Activated CD4-positive, alpha-beta T cell treated with anti-CD3 and anti-CD28 coated beads, Interleukin-10, Interleukin-2, amounts not matched to agents 100 ng/mL and 50 ng/mL, durations not matched to agents 16 hours and 8 hours (primary cell): ENCODE results near the gene HAAO.

Source experiments
- DNase-seq: peaks from one replicate; pipeline ENCODE4 v3.0.0-alpha.2; 2020

Gene HAAO

DNA sequence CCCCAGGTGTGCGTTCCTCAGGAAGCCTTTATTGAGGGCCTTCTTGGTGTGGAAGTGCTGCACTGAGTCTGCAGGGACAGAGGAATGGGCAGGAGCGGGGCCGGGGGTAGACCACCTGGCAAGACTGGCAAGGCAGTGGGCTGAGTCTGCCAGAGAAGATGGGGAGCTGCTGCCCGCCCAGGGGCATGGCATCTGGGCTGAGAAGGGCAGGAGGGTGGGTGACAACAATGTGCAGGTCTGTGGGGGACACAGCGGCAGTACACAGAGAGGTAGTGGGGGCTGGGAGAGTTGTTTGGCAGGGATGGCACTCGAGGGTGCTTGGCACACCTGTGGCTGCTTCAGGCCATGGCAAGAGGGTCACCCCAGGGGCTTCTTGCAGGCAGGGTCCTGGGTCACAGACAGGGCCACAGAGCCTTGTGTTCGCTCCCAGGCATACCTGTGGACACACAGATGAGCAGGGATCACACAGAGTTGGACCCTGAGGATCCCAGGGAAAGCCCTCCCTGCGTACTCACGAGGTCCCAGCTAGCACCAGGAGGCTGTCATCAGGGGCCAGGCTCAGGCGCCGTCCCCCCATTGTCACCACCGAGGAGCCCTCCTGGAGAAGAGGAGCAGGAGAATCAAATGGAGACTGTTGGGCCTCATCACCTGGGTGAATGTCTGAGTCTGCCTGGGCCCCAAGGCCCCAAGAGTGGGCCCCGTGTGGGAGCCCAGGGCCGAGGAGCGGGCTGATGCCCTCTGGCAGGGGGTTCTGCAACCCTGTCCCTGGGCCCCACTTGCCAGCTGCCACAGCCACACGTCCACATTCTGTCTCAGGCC is 25.1 kb downstream of the HAAO start:
- no peak for DNase-seq

DNA sequence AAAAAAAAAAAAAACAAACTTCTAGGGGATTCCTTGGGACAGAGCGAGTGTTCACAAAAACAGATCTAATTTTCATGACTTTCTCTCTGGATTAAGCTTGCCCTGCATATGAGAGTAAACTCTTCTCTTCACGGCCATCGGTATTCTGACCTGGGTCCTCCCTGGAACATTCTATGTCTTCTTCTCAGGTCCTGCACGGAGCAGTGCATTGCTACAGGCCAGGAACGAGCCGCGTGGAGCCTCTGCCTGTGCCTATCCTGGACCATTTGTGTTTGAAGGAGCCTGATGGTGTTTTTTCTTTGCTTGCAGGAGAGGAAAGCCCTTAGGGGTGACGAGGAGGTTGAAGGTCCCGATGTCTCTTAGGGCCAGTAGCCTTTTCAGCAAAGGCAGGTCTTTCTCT is 26.7 kb downstream of the HAAO start:
- no peak for DNase-seq

DNA sequence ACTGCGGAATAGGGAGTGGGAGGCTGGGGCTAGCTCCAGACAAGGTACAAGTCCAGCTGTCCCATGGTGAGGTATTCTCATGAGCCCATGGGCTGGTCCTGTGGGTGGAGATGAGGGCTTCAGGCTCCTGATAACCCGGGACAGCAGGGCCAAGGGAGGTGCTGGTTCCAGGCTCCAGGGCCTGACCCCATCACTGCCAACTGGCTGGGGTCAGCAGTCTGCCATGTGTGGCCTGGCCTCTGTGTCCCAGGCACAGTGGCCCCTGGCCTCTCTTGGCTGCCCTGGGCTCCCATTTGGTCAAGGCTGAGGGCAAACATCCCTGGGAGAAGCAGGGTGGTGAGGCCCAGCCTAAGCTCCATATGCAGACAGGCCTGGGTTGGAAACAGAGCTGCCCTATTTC is 27.5 kb downstream of the HAAO start:
- no peak for DNase-seq

DNA sequence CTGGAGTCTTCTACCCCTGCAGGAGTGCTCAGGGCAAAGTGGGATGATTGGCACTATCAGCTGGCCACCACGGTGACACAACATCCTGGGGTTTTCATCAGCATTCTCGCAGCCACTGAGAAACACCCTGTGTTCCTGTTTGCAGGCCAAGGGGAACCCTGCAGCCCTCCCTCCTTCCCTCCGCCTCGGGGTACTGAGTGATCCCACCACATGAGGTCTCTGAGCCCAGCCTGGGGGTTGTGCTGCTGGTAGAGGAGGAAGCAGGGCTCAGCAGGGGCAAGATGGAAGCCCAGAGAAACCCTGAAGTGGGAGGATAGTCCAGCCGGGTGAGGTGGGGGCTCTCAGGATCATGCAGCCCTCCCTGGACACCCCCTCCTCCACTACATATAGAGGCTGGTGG is 28.3 kb downstream of the HAAO start, which contains the start of gene OXER1:
Gene OXER1 (minus strand): TSS at position 40 of the 400 bp plus-strand sequence. CDS start 73 bp downstream, outside the sequence.
- DNase-seq: no peak

DNA sequence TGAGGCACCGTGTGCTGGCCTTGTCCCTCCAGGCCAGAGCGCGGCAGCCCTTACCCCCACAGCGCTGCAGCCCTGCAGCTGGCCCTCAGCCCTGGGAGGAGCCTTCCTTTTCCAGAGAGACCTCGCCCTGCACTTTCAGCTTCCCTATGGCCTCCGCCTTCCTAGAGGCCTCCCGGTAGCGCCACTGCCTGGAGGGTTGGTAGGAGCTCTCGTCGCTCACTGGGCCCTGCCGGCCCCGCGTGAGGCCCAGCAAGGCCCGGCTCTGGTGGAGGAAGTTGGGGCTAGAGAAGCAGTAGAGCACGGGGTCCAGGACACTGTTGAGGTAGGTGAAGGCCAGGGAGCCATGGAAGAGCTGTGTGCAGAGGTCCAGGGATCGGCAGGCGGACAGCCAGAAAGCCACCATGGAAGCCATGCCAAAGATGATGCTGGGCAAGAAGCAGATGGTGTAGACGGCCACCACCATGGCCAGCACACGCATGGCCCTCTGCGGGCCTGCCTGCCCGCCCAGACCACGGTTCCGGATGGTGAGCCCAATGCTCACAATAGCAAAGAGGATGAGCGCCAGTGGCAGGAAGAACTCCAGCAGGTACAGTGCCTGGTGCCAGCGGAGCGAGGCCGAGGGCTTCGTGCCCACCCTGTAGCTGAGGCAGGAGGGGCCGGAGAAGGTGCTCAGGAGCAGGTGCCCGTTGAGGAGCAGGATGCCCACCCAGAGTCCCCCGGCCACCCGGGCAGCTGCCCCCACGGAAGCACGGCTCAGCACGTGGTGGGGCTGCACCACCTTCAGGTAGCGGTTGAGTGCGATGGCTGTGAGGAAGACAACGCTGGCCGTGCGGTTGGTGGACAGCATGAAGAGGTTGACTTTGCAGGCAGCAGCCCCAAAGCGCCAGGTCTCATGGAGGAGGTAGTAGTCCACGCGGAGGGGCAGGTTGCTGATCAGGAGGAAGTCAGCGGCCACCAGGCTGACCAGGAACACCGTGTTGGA is 29.3 kb downstream of the HAAO start:
- no peak for DNase-seq

DNA sequence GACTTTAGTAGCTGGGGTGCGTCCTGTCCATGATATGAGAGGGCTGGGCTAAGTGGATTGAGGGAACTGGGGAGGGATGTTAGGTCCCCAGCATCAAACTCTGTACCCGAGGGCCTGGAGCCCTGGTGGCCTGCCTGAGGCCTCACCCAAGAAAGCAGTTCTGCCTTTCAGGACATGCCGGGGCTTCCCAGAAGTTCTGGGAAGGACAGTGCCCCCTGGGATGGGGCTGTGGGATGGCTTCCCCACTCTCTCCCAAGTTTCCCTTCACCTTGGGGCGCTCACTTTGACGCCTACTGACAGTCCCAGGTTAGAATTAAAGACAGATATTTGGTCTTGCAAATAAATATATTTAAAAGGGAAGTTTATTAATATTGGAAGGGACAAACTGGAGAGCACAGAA is 30.2 kb downstream of the HAAO start:
- no peak for DNase-seq

DNA sequence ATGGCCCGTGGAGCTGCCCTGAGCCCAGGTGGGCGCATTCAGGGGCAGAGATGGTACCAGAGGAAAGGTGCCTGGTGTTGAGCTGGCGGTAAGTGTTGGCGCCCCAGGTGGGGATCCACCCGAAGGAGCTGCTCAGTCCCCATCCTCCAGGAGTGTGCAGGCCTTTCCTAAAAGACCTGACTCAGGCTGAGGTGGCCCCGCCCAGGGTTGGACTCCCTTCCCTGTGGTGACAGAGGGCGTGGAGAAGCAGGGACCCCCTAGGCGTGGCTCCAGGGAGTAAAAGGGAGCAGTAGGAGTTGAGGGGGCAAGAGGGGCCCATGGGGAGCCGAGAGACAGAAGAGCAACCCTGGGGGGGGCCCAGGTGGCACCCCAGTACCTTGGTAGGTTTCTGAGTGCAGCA is 30.8 kb downstream of the HAAO start:
- DNase-seq: no peak

DNA sequence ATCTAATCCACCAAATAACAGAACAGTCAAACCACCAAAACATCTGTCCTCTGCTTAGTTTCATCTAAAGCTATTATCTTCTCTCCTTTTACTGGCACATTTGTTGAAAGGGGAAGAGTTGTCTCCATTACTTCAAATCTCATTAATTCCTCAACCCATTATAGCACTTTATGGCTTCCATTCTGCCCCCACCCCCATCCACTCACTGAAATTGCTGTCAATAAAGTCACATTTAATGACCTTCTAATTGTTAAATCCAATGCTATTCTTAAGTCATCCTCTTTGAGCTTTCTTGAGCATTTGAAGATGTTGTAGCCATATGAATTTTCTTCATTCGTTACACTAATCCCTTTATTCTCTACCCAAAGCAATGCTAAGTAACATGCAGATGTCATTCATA is 33.6 kb downstream of the HAAO start:
- DNase-seq: no peak

DNA sequence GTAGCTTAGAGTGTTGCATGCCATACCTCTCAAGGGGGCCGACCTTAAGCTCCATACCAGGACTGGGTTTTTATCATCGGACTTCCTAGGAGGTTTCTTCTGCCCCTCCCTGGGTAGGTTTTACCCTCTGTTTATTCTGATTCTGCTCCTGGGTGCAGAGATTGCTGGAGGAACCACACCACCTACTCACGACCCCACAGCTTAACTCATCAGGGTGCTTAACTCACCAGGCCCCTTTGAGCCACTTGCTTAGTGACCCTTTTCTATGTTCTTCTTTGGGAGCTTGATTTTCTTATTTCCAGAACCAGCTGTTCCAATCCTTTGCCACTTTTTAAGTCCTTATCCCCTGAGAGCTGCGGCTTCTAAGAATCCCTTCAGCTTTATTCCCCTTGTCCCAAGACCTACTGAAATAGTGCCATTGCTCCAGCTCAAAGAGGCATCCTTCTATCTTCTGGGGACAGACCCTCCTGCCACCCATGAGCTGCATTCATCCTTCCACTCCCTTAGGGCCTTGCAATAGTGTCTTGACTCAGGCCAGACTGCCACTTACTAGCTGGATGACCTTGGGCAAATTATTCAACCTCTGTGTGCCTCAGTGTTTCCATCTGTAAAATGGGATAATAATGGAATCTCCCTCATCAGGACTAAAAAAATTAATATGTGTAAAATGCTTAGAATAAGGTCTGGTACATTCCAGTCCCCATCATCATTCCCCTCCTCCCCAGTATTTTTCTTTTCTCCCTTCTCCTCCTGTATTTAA is 34.2 kb downstream of the HAAO start:
- DNase-seq: no peak

DNA sequence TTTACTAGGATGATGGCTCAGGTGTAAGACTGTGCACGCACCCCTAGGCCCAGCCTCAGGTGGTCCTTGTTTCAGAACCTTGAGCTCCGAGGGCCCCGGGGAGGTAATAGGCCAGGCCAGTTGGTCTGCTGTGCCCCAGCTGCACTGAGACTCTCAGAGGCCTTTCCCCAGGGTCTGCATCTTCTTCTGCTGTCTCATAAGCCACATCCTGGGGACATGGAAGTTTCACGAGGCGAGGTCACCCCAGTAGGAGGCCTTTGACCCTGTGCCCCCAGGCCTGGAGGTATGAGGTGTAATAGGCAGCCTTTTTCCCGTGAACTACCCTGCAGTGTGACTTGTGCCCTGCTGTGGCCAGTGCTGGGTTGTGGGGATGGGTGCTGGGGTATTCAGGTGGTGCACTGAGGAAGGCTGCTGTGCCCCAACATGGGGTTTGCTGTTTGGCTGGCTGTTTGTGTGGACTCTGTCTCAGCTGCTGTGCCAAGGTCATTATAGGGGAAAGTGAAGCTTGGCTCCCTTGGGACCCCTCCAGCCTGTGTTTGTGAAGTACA is 35.3 kb downstream of the HAAO start:
- DNase-seq: no peak

DNA sequence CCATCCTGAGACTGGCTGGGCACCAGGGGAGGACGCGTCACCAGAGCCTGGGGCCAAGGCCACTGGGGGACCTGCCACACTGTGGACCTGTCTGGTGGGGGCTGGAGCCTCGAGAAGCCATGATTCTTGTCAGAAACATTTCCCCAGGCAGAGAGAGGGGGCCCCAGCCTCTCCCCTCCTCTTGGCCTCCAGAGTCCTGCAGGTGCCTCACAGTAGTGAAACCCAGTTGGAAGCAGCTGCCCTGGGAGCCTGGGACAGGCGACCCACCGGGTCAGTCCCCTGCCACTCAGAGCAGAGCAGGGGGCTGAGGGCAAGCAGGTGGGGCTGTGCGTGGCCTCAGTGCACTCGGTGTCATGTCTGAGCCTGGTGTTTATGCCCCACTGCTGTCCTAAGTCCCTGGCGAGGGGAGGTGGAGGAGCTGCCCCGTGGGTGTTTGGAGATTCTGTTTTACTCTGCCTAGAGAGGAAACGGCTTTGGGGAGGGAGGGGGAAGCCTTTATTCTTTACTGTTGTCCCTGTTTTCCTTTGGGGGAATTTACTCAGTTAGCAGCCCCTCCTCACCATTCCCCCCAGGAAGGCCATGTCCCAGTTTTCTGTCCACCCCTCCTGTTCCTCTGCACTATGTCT is 36.1 kb downstream of the HAAO start:
- no peak for DNase-seq

DNA sequence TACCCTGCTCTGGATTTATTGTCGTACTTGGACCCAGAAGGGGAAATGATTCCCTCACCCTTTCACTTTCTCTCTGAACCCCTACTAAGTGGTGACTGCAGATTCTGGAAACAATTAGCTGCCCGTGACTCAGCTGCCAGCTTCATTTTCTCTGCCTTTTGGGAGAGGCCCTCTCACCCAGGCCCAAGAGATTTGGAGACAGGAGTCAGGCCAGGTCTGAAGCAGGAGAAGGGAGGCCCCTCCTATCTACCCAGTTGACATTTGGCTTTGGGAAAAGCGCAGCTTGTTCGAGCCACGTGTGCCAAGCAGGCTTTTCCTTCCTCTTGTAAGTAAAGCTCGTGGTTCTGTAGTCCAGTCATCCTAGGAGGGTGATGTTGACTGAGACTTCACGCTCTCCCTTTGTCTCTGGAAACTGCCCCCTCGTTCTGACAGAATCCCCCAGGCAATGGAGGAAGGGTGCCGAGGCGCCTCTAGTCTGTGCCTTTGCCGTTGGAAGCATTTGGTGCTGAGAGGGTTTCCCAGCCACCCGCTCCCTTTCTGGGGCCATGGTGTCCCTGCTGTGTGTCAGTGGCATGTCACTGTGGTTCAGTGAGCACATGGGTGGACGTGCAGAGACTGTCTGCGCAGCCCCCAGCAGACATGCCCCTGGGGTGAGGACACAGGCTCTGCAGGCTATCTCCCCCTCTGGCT is 37.0 kb downstream of the HAAO start:
- no peak for DNase-seq

DNA sequence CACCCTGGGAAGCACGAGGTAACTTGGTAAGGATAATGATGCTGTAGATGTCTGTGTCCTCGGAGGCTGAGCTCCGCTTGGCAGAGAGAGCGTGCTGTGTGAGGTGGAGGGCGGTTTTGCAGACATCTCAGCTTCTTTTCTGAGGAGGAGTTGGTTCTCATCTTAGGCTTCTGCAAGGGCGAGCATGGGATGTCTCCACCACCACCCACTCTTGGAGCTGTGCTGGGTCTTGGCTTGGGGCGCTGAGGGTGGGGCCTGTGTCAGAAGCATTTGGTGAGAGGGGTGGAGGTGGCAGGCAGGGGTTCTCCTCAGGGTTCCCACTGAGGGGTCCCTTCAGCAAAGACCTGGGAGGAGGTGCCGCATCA is 37.6 kb downstream of the HAAO start:
- DNase-seq: no peak

DNA sequence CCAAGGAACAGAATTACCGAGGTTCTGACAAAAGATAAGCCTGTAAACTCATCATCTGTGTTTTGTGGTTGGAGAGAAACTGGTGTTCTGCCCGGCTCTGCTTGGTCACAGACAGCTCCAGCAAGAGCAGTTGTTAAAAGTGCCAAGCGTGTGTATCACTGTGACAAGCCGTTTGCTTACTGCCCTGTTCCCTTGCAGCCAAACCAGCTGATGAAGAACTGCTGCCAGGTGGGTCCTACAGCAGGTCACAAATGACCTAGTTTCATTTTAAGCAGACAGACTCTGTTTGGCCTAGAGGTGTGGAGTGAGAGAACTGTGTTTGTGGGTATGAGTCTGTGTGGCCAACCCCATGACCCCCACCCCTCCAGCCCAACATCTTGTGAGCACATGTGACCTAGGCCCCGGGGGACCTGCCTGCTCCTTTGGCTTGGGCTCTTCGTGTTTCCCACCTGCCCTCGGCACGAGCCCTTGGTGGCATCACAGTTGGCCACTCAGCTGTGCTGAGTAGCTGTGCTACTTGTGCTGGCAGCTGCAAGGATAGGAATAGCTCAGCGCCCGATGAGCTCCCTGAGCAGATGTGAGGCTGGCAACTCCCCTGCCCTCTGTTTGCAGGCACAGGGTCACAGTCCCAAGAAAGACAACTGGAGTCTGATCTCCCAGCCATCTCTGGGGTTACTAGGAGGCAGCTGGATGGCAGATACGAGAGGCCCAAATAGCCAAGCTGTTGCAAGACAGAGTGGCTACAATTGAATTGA is 38.2 kb downstream of the HAAO start:
- no peak for DNase-seq

DNA sequence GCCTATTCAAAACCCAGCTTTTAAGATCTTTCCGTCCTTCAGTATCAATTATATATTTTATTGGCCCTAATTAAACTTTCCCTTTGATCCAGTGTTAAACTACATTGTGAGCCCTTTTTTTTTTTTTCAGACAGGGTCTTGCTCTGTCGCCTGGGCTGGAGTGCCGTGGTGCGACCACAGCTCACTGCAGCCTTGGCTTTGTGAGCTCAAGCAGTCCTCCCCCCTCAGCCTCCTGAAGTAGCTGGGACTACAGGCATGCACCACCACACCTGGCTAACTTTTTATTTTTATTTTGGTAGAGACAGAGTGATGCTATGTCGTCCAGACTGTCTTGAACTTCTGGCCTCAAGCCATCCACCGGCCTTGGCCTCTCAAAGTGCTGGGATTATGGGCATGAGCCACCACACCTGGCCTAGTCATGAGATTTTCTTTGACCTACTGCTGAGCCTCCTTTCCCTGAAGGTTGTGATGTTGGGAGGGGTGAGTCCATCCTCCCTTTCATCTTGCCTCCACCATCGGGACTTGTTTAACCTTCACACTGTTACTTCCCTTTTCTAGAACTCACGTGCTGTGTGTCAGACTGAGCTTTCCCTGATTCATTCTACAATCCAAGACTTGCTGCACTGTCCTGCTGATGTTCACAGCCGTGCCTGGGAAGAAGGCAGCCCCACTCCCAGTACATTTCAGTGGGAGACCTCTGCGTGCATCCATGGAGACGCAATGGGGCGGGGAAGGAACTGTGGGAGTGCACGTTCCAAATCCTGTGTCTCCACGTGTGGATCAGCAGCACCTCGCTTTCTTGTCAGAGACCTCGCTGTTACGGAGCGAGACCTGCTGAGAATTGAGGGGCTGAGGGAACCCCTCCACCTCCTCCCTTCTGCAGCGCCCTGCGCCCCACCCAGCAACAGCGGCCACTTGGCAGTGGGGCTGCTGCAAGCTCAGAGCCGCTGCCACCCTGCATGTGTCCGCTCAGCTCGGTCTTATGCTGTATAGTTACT is 39.3 kb downstream of the HAAO start:
- no peak for DNase-seq

DNA sequence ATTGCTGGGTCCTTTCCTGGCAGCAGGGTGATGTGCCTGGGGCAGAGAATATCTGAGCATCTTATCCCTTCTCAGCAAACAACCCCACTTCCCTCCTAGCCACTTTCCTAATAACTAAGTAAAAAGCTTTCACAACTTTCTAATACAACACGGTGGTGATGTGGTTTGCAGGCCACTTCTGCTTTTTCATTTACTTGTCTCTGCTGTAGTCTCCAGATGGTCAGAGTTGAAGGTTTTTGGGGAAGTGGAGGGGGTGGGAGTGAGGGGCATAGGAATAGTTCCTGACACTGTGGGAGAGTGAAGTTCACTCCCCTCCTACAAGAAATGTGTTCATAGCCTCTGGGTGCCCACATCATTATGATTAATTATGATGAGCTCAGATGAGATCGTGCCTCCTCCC is 40.1 kb downstream of the HAAO start:
- DNase-seq: no peak

DNA sequence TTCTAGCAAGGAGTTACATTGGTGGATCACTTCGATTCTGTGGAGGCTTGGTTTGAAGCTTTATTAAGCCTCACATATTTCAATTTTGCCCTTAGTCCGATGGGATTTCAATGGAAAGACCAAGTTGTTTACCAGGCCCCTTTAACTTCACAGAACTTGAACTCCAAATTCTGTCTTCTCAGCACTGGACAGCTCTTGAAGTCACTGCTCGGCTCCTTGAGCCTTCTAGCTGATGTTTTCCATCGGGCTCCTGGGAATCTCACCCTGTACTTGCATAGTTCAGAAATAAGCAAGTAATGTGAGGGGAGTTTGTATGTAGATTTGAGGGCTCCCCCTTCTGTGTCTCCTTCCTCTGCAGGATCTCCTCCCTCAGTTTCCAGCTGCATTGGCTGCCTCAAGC is 43.5 kb downstream of the HAAO start:
- DNase-seq: no peak

DNA sequence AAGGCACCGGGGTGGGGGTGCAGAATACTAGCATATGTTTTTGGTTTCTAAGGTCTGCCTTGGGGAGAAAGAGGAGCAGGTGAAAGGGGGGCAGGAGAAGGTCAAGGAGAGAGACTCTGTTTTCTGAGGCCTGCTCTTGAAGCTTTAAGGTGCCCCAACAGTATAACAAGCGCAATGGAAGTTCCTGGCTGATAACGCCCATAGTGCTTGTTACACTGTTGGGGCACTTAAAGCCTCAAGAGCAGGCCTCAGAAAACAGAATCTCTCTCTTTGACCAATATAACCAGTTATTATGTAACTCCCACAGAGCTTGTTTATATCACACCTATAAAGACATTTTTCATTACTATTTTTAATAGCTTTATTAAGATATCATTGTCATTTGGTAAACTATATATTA is 45.0 kb downstream of the HAAO start:
- no peak for DNase-seq

DNA sequence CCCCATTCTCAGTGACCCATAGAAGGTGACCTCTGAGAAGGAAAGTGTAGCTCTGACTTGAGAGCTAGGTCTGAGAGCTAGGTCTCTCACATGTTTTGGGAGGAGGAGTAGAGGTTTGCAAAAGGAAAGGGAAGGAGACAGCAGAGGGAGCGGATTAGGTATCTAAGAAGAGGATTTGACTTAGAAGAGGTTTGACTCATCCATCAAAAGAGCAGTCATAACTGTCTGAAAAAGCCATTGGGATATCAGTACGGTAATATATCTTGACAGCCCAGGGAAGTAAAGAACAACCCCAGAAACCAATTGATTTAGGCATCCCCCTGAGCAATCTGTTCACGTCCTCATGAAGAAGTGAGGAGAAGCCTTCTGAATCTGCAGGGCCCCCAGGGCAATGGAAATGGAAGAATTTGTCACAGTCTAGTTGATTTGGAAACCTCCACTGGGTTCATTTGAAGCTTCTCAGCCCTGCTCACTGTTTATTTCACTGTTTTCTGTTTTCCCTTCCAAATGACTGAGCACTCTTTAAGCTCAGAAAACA is 47.8 kb downstream of the HAAO start:
- no peak for DNase-seq

DNA sequence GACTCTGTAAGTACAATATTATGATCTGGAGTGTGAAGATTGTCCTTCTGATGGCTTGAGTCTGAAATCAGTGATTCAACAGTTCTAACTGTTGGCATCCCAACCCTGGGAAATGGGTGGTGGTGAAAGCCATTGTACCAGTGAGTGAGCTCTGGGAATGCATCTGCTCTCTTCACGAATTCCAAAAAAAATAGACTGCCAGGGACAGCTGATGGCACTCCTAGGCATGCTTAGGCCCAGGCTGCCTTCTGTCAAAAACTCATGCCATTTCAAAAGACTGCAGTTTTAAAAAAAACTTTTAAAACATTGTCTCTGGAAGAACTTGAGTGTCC is 48.8 kb downstream of the HAAO start:
- no peak for DNase-seq
